ENCODE data around the gene DDX47. TPM values are rescaled to one million over a fixed set of nuclear protein-coding genes. Genes with fewer than 3 reads are reported as not detected.

Gene DDX47
- total RNA-seq, 4 donors from 2014 or later = 32.6 to 70.9 (median 36.5) TPM

GRCh38 chr12:12835378-12836146, 22.4 kb downstream of the DDX47 start:
- TF ChIP-seq CTCF (IDR thresholded peaks at IDR 0.05; ENCODE audit: low read depth) = no peak

GRCh38 chr12:12836571-12836970, 23.4 kb downstream of the DDX47 start:
- TF ChIP-seq CTCF (IDR thresholded peaks at IDR 0.05; ENCODE audit: low read depth) = no peak

- no peak for TF ChIP-seq CTCF (IDR thresholded peaks at IDR 0.05; ENCODE audit: low read depth)
Observed at GRCh38 chr12:12837025-12837812, 24.1 kb downstream of the DDX47 start.

- no peak for TF ChIP-seq CTCF (IDR thresholded peaks at IDR 0.05; ENCODE audit: low read depth)
Observed at GRCh38 chr12:12837813-12838153, 24.6 kb downstream of the DDX47 start.

- TF ChIP-seq CTCF (IDR thresholded peaks at IDR 0.05; ENCODE audit: low read depth) = no peak
Observed at GRCh38 chr12:12839003-12839395, 25.9 kb downstream of the DDX47 start.

- no peak for TF ChIP-seq CTCF (IDR thresholded peaks at IDR 0.05; ENCODE audit: low read depth)
Observed at GRCh38 chr12:12839873-12840579, 26.9 kb downstream of the DDX47 start.

- TF ChIP-seq CTCF (IDR thresholded peaks at IDR 0.05; ENCODE audit: low read depth) = no peak
Observed at GRCh38 chr12:12840580-12840899, 27.4 kb downstream of the DDX47 start.
